ENCODE results near the gene LRRFIP1. TPM values are rescaled to one million over a fixed set of nuclear protein-coding genes. Genes with fewer than 3 reads are reported as not detected.
A peak's percentile ranks its signal among the peaks of the same experiment; 100 is the strongest.

LRRFIP1 gene
- total and polyA plus RNA-seq, 8 donors: 18.4 to 55.0 (median 31.7) TPM

DNA sequence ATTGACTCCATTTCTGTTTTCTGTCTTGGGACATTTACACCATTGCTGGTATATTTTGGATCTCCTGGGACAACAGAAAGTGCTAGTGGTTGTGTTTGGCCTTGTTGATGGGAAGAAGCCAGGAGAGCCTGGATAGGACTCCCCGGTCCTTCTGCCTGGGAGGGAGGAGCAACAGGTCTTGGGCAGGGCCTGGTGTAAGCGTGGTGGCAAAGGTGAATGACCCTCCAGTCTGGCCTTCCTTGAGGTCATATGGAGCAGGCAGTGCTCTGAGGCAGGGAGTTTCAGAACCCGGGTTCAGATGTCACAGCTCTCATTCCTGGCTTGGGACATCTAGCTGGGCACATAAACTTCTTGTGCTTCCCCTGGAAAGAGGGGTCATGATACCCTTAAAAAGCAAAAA, 115.2 kb downstream of the LRRFIP1 start:
- intact Hi-C loops (cut with DNase I): loop anchor here in 2 of 3 donors (5.0 to 10.0 kb wide), 3 partner anchors 70 to 168 kb away; no protein-coding TSS in a partner anchor
- Histone ChIP-seq H3K4me3 (no peak overlapping the region), H3K27me3 (no peaks in the 10 kb centered on the region), H3K36me3 (no peaks in the 10 kb centered on the region), H3K4me1 (peaks cover 0 to 5% (median 0%) of the 10 kb centered on the region in 3 donors), H3K9me3 (no peaks in the 10 kb centered on the region), H3K27ac (no peak overlapping the region)
- ATAC-seq (no peak), DNase-seq (no peak), FAIRE-seq (no peak)
- 91 to 95% methylated on average over 3 of the region's 3 CpGs for WGBS, 2 donors
- TF ChIP-seq CTCF (IDR thresholded peaks at IDR 0.05): no peak

DNA sequence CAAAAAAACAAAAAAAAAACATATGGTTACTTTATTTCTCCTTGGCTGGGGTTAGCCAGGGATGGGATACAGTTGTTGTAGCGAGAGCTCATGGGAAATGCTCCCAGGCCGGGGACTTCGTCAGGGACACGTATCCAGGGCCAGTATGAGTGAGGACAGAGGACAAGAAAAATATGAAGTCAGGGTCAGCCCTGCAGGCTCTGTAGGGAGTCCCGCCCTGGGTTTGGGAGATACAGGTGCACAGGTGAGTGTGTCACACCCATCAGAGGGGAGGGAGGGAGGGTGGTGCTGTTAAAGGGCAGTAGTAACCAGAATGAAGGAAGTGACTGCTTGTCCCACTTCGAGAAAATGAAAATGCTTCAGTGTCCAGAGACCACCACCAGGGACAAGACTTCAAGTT, 115.6 kb downstream of the LRRFIP1 start:
- no peaks in the 10 kb centered on the region for H3K9me3 ChIP-seq
- peaks cover 0 to 5% (median 0%) of the 10 kb centered on the region in 3 donors for H3K4me1 ChIP-seq
- intact Hi-C loops (cut with DNase I): loop anchor here in 2 of 3 donors (5.0 to 10.0 kb wide), 3 partner anchors 71 to 168 kb away; no protein-coding TSS in a partner anchor
- FAIRE-seq: no peak
- no peak for ATAC-seq
- H3K4me3 ChIP-seq: no peak overlapping the region
- no peak for DNase-seq
- no peak overlapping the region for H3K27ac ChIP-seq
- no peaks in the 10 kb centered on the region for H3K27me3 ChIP-seq
- no peak for TF ChIP-seq CTCF (IDR thresholded peaks at IDR 0.05)
- 89 to 95% methylated on average over 6 of the region's 6 CpGs for WGBS, 2 donors
- H3K36me3 ChIP-seq: no peaks in the 10 kb centered on the region

GRCh38 chr2:237743561-237744269, 116.3 kb downstream of the LRRFIP1 start:
- Histone ChIP-seq H3K4me3 (no peak overlapping the region), H3K36me3 (peaks cover 0 to 3% (median 0%) of the 10 kb centered on the region in 3 donors), H3K4me1 (peaks cover 0 to 5% (median 0%) of the 10 kb centered on the region in 3 donors), H3K27ac (peak overlapping the region in 1 of 4 donors; percentile 22), H3K27me3 (no peaks in the 10 kb centered on the region), H3K9me3 (no peaks in the 10 kb centered on the region)
- intact Hi-C loops (cut with DNase I): loop anchor here in 2 of 3 donors (5.0 to 10.0 kb wide), 3 partner anchors 71 to 169 kb away; no protein-coding TSS in a partner anchor
- TF ChIP-seq CTCF (IDR thresholded peaks at IDR 0.05): no peak
- 56 to 59% methylated on average over 12 of the region's 12 CpGs for WGBS, 2 donors
- DNase-seq: no peak
- FAIRE-seq: no peak
- ATAC-seq: peak; percentile 26 to 50 (median 44)

DNA sequence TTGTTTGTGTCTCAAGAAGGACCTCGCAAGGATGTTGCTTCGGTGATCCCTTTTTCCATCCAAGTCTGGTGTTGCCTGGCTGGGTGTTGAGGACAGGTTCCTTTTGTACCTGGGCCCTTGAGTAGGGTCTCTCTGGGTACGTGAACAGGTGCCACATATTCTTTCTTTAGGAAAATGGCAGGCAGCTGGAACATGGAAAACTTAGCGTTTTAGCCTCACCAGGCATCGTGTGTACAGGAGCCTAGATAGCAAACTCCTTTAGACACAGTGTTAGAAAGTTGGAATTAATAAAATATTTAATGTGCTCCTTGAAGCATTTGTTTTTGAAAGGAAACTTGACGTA, 116.9 kb downstream of the LRRFIP1 start:
- 79 to 82% methylated on average over 6 of the region's 6 CpGs for WGBS, 2 donors

More for the DNA sequence above, 116.9 kb downstream of the LRRFIP1 start:
- Histone ChIP-seq H3K4me3 (no peak overlapping the region), H3K27ac (peak overlapping the region in 1 of 4 donors; percentile 3), H3K9me3 (no peaks in the 10 kb centered on the region), H3K4me1 (peaks cover 0 to 5% (median 0%) of the 10 kb centered on the region in 3 donors), H3K27me3 (no peaks in the 10 kb centered on the region), H3K36me3 (peaks cover 0 to 7% (median under 1%) of the 10 kb centered on the region in 3 donors)
- FAIRE-seq: no peak
- no peak for TF ChIP-seq CTCF (IDR thresholded peaks at IDR 0.05)
- no peak for DNase-seq
- peak in 3 of 4 donors; percentile 3 to 14 (median 11) for ATAC-seq
- intact Hi-C loops (cut with DNase I): loop anchor here in 2 of 3 donors (5.0 to 10.0 kb wide), 3 partner anchors 72 to 169 kb away; no protein-coding TSS in a partner anchor

Measured in pancreas (tissue), 10 donors.